ENCODE data around the gene COL4A1.
"Not testable (repeated sequence)": the region's sequence is repeated elsewhere in the genome, so short reads cannot be mapped to it uniquely, and the experiment has no call there.

The COL4A1 gene

GRCh38 chr13:110126391-110126961 lies 180.5 kb downstream of the COL4A1 start:
- peak; percentile 53 for DNase-seq

DNA sequence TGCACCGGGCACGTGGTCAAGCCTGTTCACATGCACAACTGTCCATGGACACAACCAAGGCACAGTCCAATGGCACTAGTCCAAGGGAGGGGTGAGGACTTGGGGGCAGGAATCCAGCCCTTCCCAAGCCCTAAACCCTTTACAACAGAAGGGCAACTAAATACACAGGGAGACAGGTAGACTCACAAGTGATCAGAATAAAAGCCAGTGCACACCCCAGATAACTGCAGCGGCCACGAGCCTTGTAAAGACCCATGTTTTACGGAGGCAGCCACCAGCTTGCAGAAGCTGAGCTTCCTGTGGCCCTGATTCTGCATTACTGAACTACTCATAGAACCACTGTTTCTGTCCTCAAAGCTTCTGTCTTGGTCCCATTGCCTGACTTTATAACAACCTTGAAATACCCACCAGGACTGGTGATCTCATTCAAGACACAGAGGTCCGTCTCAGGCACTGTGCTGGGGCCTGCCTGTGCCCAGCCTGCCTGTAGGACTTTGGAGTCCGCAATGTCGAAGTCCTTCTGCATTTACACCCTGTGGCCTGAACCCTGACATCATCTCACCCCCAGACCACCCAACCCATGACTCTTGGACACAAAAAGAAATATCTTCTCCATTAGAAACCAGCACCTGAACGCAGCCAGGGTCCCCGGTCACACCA lies 181.2 kb downstream of the COL4A1 start:
- DNase-seq, result no peak

GRCh38 chr13:110125157-110125556 lies 181.8 kb downstream of the COL4A1 start:
- DNase-seq, result no peak

- no peak for DNase-seq
Observed at GRCh38 chr13:110124201-110124940, 182.6 kb downstream of the COL4A1 start.

DNA sequence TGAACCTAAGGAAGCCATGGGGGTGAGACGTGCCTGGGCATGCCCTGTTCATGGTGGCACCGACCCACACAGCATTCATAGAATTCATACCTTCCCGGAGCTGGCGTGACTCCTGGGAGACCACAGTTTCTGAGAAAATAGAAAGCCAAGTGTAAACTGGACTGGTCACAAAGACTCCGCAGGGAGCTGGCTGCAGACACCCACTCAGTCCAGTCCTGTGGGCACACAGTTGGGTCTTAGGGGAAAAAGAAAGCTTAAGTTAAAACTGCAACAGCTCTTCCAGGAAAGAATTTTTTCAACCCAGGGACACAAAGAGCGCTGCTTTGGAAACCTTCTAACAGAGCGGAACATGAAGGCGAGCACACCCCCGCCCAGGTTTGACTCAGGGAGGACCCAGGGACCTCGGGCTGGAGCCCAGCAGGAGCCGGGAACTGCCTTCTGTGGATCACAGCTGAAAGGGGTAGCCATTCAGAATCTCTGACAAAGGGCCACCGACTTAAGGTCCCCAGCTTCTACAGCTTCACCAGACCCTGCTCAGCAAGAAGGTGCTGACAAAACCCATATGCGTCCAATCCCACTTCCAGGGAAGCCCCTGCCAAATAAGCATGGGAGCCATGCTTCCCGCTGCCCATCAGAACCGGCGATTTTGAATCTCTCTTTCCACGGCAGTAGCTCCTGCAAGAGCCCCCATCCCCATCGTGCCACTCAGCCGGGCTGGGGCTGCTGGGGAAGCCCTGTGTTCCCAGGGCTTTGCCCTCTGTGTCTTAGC lies 183.7 kb downstream of the COL4A1 start:
- no peak for DNase-seq

DNA sequence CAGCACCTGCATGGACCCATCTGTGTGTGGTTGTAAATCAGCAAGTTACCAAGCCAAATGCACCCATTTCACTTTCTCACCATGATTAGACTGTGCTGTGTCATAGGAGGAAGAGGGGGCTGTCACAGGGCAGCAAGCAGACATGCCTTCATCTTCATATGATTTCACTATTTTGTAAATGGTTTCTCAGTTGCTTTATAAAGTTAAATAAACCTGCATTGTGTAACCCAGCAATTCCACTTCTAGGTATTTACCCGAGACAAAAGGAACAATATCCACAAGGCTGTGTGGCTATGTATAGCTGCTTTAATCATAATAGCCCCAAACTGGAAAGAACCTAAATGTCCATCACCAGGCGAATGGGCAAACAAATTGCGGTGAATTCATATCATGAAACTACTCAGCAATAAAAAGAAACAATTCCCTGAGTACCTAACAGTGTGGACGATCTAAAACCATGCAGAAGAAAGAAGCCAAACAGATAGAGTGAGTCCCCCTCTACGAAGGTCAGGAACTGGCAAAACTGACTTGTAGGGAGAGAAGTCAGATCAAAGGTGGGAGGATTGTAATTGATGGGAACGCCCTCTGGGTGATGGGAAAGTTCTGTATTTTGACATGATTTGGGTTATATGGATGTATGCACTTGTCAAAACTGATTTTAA lies 185.4 kb downstream of the COL4A1 start:
- DNase-seq, result peak; percentile 52

- DNase-seq, result no peak
Observed at GRCh38 chr13:110119935-110120905, 186.7 kb downstream of the COL4A1 start.

GRCh38 chr13:110118106-110118505 lies 188.9 kb downstream of the COL4A1 start:
- no peak for DNase-seq

DNA sequence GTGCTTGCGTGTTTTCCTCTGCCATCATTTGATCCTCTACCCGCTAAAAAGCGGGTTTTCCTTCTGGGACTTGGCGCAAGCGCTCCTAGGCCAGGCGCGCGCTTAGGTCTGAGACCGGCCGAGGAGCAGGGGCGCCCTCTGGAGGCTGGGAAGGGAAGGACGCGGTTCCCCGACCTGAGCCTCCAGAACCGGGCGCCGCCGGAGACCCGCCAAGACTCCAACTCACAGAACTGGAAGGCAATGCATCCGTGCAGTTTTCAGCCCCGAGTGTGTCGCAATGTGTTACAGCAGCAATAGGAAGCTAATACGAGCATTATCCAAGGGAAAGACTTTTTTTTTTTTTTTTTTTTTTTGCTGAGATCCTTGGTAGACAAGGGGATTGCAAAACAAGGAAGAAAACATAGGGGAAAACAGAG lies 190.9 kb downstream of the COL4A1 start:
- peak; percentile 56 for DNase-seq

GRCh38 chr13:110115591-110115990 lies 191.4 kb downstream of the COL4A1 start:
- DNase-seq, result no peak

- no peak for DNase-seq
Observed at GRCh38 chr13:110114316-110114715, 192.6 kb downstream of the COL4A1 start.

- peak; percentile 36 for DNase-seq
Observed at GRCh38 chr13:110113284-110113764, 193.6 kb downstream of the COL4A1 start.

- not testable (repeated sequence) for DNase-seq
Observed at GRCh38 chr13:110112379-110112778, 194.6 kb downstream of the COL4A1 start.

DNA sequence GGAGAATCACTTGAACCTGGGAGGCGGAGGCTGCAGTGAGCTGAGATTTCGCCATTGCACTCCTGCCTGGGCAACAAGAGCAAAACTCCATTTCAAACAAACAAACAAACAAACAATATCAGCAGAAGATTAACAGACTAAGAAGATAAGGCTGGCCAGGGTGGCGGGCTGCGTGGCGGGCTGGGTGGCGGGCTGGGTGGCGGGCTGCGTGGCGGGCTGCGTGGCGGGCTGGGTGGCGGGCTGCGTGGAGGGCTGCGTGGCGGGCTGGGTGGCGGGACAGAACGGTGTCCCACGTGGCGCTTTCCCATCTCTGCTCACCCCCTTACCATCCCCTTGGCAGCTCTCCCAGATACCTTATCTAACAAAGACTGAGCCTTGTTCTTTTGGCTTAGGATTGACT lies 196.2 kb downstream of the COL4A1 start:
- DNase-seq, result no peak

GRCh38 chr13:110109910-110110309 lies 197.0 kb downstream of the COL4A1 start:
- DNase-seq, result no peak

- no peak for DNase-seq
Observed at GRCh38 chr13:110109140-110109783, 197.7 kb downstream of the COL4A1 start.

GRCh38 chr13:110108348-110109139 lies 198.4 kb downstream of the COL4A1 start:
- DNase-seq, result no peak

- no peak for DNase-seq
Observed at GRCh38 chr13:110107568-110108347, 199.2 kb downstream of the COL4A1 start.

- no peak for DNase-seq
Observed at GRCh38 chr13:110106726-110107125, 200.2 kb downstream of the COL4A1 start.

All from inflammatory macrophage treated with lipopolysaccharide for 4 hours (primary cell).